GM21360 (cell line): Measurements from ENCODE around the gene SAMD11.

ENCODE experiments used
- ATAC-seq: cut with Tn5 transposase; IDR thresholded peaks from one replicate; pipeline ENCODE4 v1.9.1; 2021; ENCODE audit warnings: mild to moderate bottlenecking, moderate library complexity; ENCODE audit not compliant: unreplicated experiment

SAMD11 gene

GRCh38 chr1:930633-931138, 7.0 kb downstream of the SAMD11 start:
- ATAC-seq, result no peak

GRCh38 chr1:931380-932172, 7.9 kb downstream of the SAMD11 start:
- no peak for ATAC-seq

- no peak for ATAC-seq
Observed at GRCh38 chr1:932173-932510, 8.4 kb downstream of the SAMD11 start.

GRCh38 chr1:932776-933602, 9.3 kb downstream of the SAMD11 start:
- ATAC-seq, result no peak

GRCh38 chr1:933603-933940, 9.8 kb downstream of the SAMD11 start:
- ATAC-seq, result no peak

- no peak for ATAC-seq
Observed at GRCh38 chr1:934991-935750, 11.4 kb downstream of the SAMD11 start.

GRCh38 chr1:935751-936231, 12.1 kb downstream of the SAMD11 start:
- no peak for ATAC-seq

- ATAC-seq, result no peak
Observed at GRCh38 chr1:936348-937264, 12.9 kb downstream of the SAMD11 start.

- ATAC-seq, result no peak
Observed at GRCh38 chr1:937521-937920, 13.8 kb downstream of the SAMD11 start.

GRCh38 chr1:938088-938683, 14.5 kb downstream of the SAMD11 start:
- no peak for ATAC-seq

GRCh38 chr1:938711-939489, 15.2 kb downstream of the SAMD11 start:
- ATAC-seq, result no peak

- no peak for ATAC-seq
Observed at GRCh38 chr1:939511-940106, 15.9 kb downstream of the SAMD11 start.

- no peak for ATAC-seq
Observed at GRCh38 chr1:940107-941014, 16.6 kb downstream of the SAMD11 start.

GRCh38 chr1:941015-941587, 17.4 kb downstream of the SAMD11 start:
- no peak for ATAC-seq

- ATAC-seq, result no peak
Observed at GRCh38 chr1:941588-942383, 18.1 kb downstream of the SAMD11 start.

- no peak for ATAC-seq
Observed at GRCh38 chr1:942411-942821, 18.7 kb downstream of the SAMD11 start.
